ENCODE results near the gene CARD10. TPM values are rescaled to one million over a fixed set of nuclear protein-coding genes. Genes with fewer than 3 reads are reported as not detected.

CARD10 gene
- total RNA-seq, 2 donors from 2014 or later: 0.12 to 0.31 TPM

GRCh38 chr22:37443977-37444376 lies 75.2 kb downstream of the CARD10 start:
- Mint-ChIP-seq H3K4me3 (no peak overlapping the region), H3K27me3 (no peaks in the 10 kb centered on the region), H3K27ac (no peak overlapping the region), H3K4me1 (peaks cover 6% of the 10 kb centered on the region), H3K36me3 (ENCODE audit: low read depth) (peaks cover 3% of the 10 kb centered on the region)
- DNase-seq: no peak
- ATAC-seq: no peak
- no peaks in the 10 kb centered on the region for H3K9me3 ChIP-seq (ENCODE audit: control insufficient read depth, low read length, poor library complexity, severe bottlenecking)

- no peaks in the 10 kb centered on the region for H3K9me3 ChIP-seq (ENCODE audit: control insufficient read depth, low read length, poor library complexity, severe bottlenecking)
- Mint-ChIP-seq H3K27ac (no peak overlapping the region), H3K4me3 (no peak overlapping the region), H3K36me3 (ENCODE audit: low read depth) (peaks cover 3% of the 10 kb centered on the region), H3K27me3 (no peaks in the 10 kb centered on the region), H3K4me1 (peaks cover 6% of the 10 kb centered on the region)
- DNase-seq: no peak
- no peak for ATAC-seq
These were observed 76.1 kb downstream of the CARD10 start for GRCh38 chr22:37443086-37443485.

GRCh38 chr22:37442537-37442936 lies 76.7 kb downstream of the CARD10 start:
- Mint-ChIP-seq H3K36me3 (ENCODE audit: low read depth) (peaks cover 3% of the 10 kb centered on the region), H3K4me3 (no peak overlapping the region), H3K4me1 (peaks cover 6% of the 10 kb centered on the region), H3K27me3 (no peaks in the 10 kb centered on the region), H3K27ac (no peak overlapping the region)
- ATAC-seq (no peak), DNase-seq (no peak)
- no peaks in the 10 kb centered on the region for H3K9me3 ChIP-seq (ENCODE audit: control insufficient read depth, low read length, poor library complexity, severe bottlenecking)

- DNase-seq: no peak
- no peaks in the 10 kb centered on the region for H3K27me3 Mint-ChIP-seq
- H3K4me1 Mint-ChIP-seq: peaks cover 4% of the 10 kb centered on the region
- ATAC-seq: no peak
- H3K36me3 Mint-ChIP-seq (ENCODE audit: low read depth): peaks cover 3% of the 10 kb centered on the region
- no peaks in the 10 kb centered on the region for H3K9me3 ChIP-seq (ENCODE audit: control insufficient read depth, low read length, poor library complexity, severe bottlenecking)
- no peak overlapping the region for H3K4me3 Mint-ChIP-seq
- H3K27ac Mint-ChIP-seq: no peak overlapping the region
These were observed 77.1 kb downstream of the CARD10 start for GRCh38 chr22:37442135-37442534.

- H3K27me3 Mint-ChIP-seq: no peaks in the 10 kb centered on the region
- H3K27ac Mint-ChIP-seq: no peak overlapping the region
- no peak for ATAC-seq
- H3K4me1 Mint-ChIP-seq: peaks cover 4% of the 10 kb centered on the region
- H3K36me3 Mint-ChIP-seq (ENCODE audit: low read depth): peaks cover 3% of the 10 kb centered on the region
- DNase-seq: no peak
- no peaks in the 10 kb centered on the region for H3K9me3 ChIP-seq (ENCODE audit: control insufficient read depth, low read length, poor library complexity, severe bottlenecking)
- H3K4me3 Mint-ChIP-seq: no peak overlapping the region
These were observed 78.3 kb downstream of the CARD10 start for GRCh38 chr22:37440875-37441274.

Other genes starting within 250 kb of the CARD10 start
- gene CYTH4, start 236.9 kb downstream of the CARD10 start, total RNA-seq: 10 to 100 TPM; 89.5 to 98.7 TPM
- gene ELFN2, start 91.9 kb downstream of the CARD10 start, total RNA-seq: under 1 TPM; 0.10 to 0.12 TPM
- 100 to 1,000 TPM; 139 to 150 TPM for gene MFNG, start 33.0 kb downstream of the CARD10 start, total RNA-seq
- gene CDC42EP1, start 41.1 kb upstream of the CARD10 start, total RNA-seq: not detected
- gene LGALS2, start 60.7 kb upstream of the CARD10 start, total RNA-seq: 1 to 10 TPM; 1.9 to 6.1 TPM
- 10 to 100 TPM; 70.5 to 86.8 TPM for gene GGA1, start 89.4 kb upstream of the CARD10 start, total RNA-seq
- 10 to 100 TPM; 79.7 to 97.5 TPM for gene SH3BP1, start 120.3 kb upstream of the CARD10 start, total RNA-seq
- 1 to 10 TPM; 2.6 to 3.0 TPM for gene PDXP, start 139.3 kb upstream of the CARD10 start, total RNA-seq
- 100 to 1,000 TPM; 152 to 154 TPM for gene LGALS1, start 156.2 kb upstream of the CARD10 start, total RNA-seq
- 10 to 100 TPM; 26.2 to 34.8 TPM for gene NOL12, start 166.9 kb upstream of the CARD10 start, total RNA-seq
- 10 to 100 TPM; 14.3 to 18.8 TPM for gene TRIOBP, start 177.6 kb upstream of the CARD10 start, total RNA-seq

Data from T-helper 17 cell (primary cell).